Neuronal stem cell (in vitro differentiated cells): Measurements from ENCODE around the gene CNTRL.

Experiments
- DNase-seq: peaks from one replicate; pipeline ENCODE4 v3.0.0-alpha.2; 2013; ENCODE audit warnings: low spot score
- H2AFZ ChIP-seq: one replicate; pipeline ENCODE4 v1.6.1; 2013; ENCODE audit warnings: mild to moderate bottlenecking, low read length, inconsistent platforms
- H2AK5ac ChIP-seq: 2 replicates; pipeline ENCODE4 v1.6.1; 2013; ENCODE audit warnings: low read depth, mild to moderate bottlenecking, inconsistent platforms, low read length, moderate library complexity, mixed read lengths
- H2BK120ac ChIP-seq: 2 replicates; pipeline ENCODE4 v1.6.1; 2013; ENCODE audit warnings: low read depth, mild to moderate bottlenecking, inconsistent platforms, low read length, moderate library complexity, mixed read lengths
- H2BK12ac ChIP-seq: one replicate; pipeline ENCODE4 v1.6.1; 2013; ENCODE audit warnings: low read length, inconsistent platforms
- H2BK15ac ChIP-seq: 2 replicates; pipeline ENCODE4 v1.6.1; 2013; ENCODE audit warnings: mild to moderate bottlenecking, low read length, inconsistent platforms, mixed read lengths
- H2BK5ac ChIP-seq: one replicate; pipeline ENCODE4 v1.6.1; 2013; ENCODE audit warnings: inconsistent platforms, mild to moderate bottlenecking, low read length, moderate library complexity
- H3K14ac ChIP-seq: one replicate; pipeline ENCODE4 v1.6.1; 2013; ENCODE audit warnings: low read length, inconsistent platforms
- H3K18ac ChIP-seq: 2 replicates; pipeline ENCODE4 v1.6.1; 2013; ENCODE audit warnings: low read length, inconsistent platforms
- H3K23ac ChIP-seq: 2 replicates; pipeline ENCODE4 v1.6.1; 2013; ENCODE audit warnings: low read depth, mild to moderate bottlenecking, mixed read lengths, low read length, inconsistent platforms; ENCODE audit not compliant: poor library complexity
- H3K27ac ChIP-seq: replicated peaks from 3 replicates; pipeline ENCODE4 v1.5.1; 2013; ENCODE audit warnings: low read length, inconsistent platforms
- H3K27me3 ChIP-seq, 3 experiments: 2 replicates each; pipeline ENCODE4 v1.6.1; 2013; ENCODE audit warnings: low read length in 3 of 3, mild to moderate bottlenecking in 2 of 3, inconsistent platforms in 1 of 3, low read depth in 1 of 3, mixed read lengths in 1 of 3, moderate library complexity in 1 of 3; ENCODE audit not compliant: control insufficient read depth in 3 of 3, insufficient read depth in 3 of 3
- H3K36me3 ChIP-seq, 2 donors: replicated peaks in 1 of 2; 2 replicates each; pipeline ENCODE4 v1.6.1; 2013; ENCODE audit warnings: low read length in 2 of 2; ENCODE audit not compliant: control insufficient read depth in 2 of 2, insufficient read depth in 2 of 2
- H3K4ac ChIP-seq: 2 replicates; pipeline ENCODE4 v1.6.1; 2013; ENCODE audit warnings: inconsistent platforms, mild to moderate bottlenecking, low read length, moderate library complexity
- H3K4me1 ChIP-seq, 2 donors: 1 replicate in 1 of 2; 2 replicates in 1 of 2; pipeline ENCODE4 v1.6.1; 2013; ENCODE audit warnings: low read length in 2 of 2, low read depth in 1 of 2; ENCODE audit not compliant: control insufficient read depth in 2 of 2, insufficient read depth in 1 of 2
- H3K4me2 ChIP-seq: one replicate; pipeline ENCODE4 v1.6.1; 2013; ENCODE audit warnings: mild to moderate bottlenecking, low read length, inconsistent platforms; ENCODE audit not compliant: insufficient read depth, poor library complexity, severe bottlenecking
- H3K4me3 ChIP-seq, 2 donors: 2 replicates each; pipeline ENCODE4 v1.5.1; 2013; ENCODE audit warnings: low read length in 2 of 2, mild to moderate bottlenecking in 2 of 2, inconsistent platforms in 1 of 2, moderate library complexity in 1 of 2
- H3K79me1 ChIP-seq: one replicate; pipeline ENCODE4 v1.6.1; 2013; ENCODE audit warnings: low read depth, mild to moderate bottlenecking, inconsistent platforms, low read length, moderate library complexity
- H3K9ac ChIP-seq: one replicate; pipeline ENCODE4 v1.6.1; 2013; ENCODE audit warnings: mild to moderate bottlenecking, low read depth, low read length, inconsistent platforms; ENCODE audit not compliant: poor library complexity
- H3K9me3 ChIP-seq, 2 donors: replicated peaks in 1 of 2; 2 replicates each; pipeline versions ENCODE3 to v1.6.1; 2013; ENCODE audit warnings: low read length in 2 of 2, mild to moderate bottlenecking in 2 of 2, inconsistent platforms in 1 of 2, low read depth in 1 of 2, mixed read lengths in 1 of 2, moderate library complexity in 1 of 2; ENCODE audit not compliant: control insufficient read depth in 2 of 2, insufficient read depth in 1 of 2
- H4K8ac ChIP-seq: one replicate; pipeline ENCODE4 v1.6.1; 2013; ENCODE audit warnings: low read depth, mild to moderate bottlenecking, inconsistent platforms, low read length, moderate library complexity
- H4K91ac ChIP-seq: one replicate; pipeline ENCODE4 v1.6.1; 2013; ENCODE audit warnings: low read length, low read depth, mild to moderate bottlenecking, inconsistent platforms; ENCODE audit not compliant: poor library complexity
- WGBS, 2 donors: extraction: QIAGEN DNeasy Blood & Tissue Kit; methylation state at CpG; one replicate each; pipeline ENCODE4 v1.1.7; 2013; ENCODE audit warnings: missing lambda C conversion rate in 2 of 2, mixed read lengths in 1 of 2; ENCODE audit not compliant: insufficient read length in 2 of 2, insufficient replicate concordance in 1 of 2; ENCODE audit errors: extremely low coverage in 2 of 2; 5-methylcytosine and 5-hydroxymethylcytosine counted together

Gene CNTRL

DNA sequence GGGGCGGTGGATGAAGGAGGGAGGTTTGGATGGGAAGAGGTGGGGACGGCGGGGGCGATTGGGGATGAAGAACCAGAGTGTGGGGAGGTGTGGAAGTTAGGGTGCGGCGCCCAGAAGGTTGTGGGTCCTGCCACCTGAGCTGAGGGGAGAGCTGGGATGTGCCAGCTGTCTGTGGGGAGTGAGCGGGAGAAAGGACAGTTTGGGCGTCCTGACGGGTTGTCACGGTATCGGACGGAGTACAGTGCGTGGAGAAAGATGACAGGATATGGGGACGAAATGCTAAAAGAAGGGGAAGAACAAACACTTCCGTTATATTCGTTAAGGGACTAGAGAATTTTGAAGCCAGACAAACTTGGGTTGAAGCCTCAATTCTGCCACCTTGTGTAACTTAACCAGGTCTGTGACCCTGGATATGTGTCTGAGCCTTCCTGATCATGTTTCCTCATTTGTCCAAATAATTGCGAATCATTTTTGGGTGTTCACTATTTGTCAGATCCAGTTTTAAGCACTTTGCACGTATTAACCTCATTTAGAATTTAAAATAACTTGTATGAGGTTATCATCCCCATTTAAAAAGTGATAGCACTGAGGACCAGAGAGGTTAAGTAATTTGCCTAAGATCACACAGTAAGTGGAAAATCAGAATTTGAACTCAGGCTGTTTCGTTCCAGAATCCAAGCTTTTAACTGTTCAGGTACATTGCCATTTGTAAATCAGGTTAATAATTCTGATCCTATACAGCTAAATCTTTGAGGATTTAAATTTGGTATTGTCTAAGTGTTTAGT is 689 bp downstream of the CNTRL start:
- peak overlapping the region; percentile 4 for H2BK5ac ChIP-seq
- no peak overlapping the region for H3K4ac ChIP-seq
- no peak overlapping the region for H4K91ac ChIP-seq
- DNase-seq = no peak
- peak overlapping the region; percentile 12 for H3K23ac ChIP-seq
- peak overlapping the region; percentile 91 for H3K4me2 ChIP-seq
- H2AK5ac ChIP-seq = no peak overlapping the region
- peak overlapping the region; percentile 99 for H3K18ac ChIP-seq
- H2BK15ac ChIP-seq = no peak overlapping the region
- H3K9me3 ChIP-seq = peaks cover 0 to 5% of the 10 kb centered on the region in 2 donors
- H2BK12ac ChIP-seq = no peak overlapping the region
- H3K79me1 ChIP-seq = peaks cover 2% of the 10 kb centered on the region
- peaks cover 0 to 6% of the 10 kb centered on the region in 2 donors for H3K4me1 ChIP-seq
- no CpG with 5 or more reads among the region's 19 CpGs for WGBS, 2 donors
- peak overlapping the region; percentile 93 for H3K9ac ChIP-seq
- H2AFZ ChIP-seq = peak overlapping the region; percentile 98
- peak overlapping the region; percentile 86 to 89 for H3K4me3 ChIP-seq
- H4K8ac ChIP-seq = no peak overlapping the region
- H3K27me3 ChIP-seq = no peaks in the 10 kb centered on the region
- no peak overlapping the region for H3K27ac ChIP-seq
- H2BK120ac ChIP-seq = no peak overlapping the region
- H3K36me3 ChIP-seq = peaks cover 2 to 3% of the 10 kb centered on the region in 2 donors
- no peak overlapping the region for H3K14ac ChIP-seq

DNA sequence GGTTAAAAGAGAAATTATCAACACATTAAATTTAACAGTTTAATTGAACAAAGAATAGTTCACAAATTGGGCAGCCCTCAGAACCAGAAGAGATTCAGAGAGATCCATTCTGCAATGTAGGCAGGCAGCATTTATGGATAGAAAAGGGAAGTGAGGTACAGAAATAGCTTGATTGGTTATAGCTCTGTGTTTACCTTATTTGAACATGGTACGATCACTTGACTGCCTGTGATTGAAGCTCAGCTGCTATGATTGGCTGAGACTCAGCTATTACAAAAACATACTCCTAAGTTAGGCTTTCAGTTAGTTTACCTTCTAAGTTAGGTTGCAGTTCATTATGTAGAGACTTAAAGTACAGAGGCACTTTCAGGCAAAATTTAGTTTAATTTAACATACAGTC is 7.3 kb downstream of the CNTRL start:
- Histone ChIP-seq H2BK15ac (no peak overlapping the region), H3K27ac (no peak overlapping the region), H3K4ac (no peak overlapping the region), H2AK5ac (no peak overlapping the region), H3K27me3 (no peaks in the 10 kb centered on the region), H3K14ac (no peak overlapping the region), H4K8ac (no peak overlapping the region), H2AFZ (no peak overlapping the region), H3K4me2 (no peak overlapping the region), H3K36me3 (peaks cover 4 to 39% of the 10 kb centered on the region in 2 donors), H3K4me3 (no peak overlapping the region), H3K18ac (no peak overlapping the region), H2BK12ac (no peak overlapping the region), H3K9ac (no peak overlapping the region), H4K91ac (no peak overlapping the region), H2BK120ac (no peak overlapping the region), H3K79me1 (no peaks in the 10 kb centered on the region), H3K4me1 (peaks cover 0 to 1% of the 10 kb centered on the region in 2 donors), H2BK5ac (no peak overlapping the region), H3K9me3 (no peaks in the 10 kb centered on the region), H3K23ac (no peak overlapping the region)
- DNase-seq = no peak
- WGBS, 2 donors = no CpG with 5 or more reads among the region's 1 CpG

- H2BK120ac ChIP-seq = no peak overlapping the region
- no peak overlapping the region for H3K9ac ChIP-seq
- H3K4me1 ChIP-seq = peaks cover 0 to 1% of the 10 kb centered on the region in 2 donors
- H3K36me3 ChIP-seq = peaks cover 4 to 61% of the 10 kb centered on the region in 2 donors
- no peak overlapping the region for H3K14ac ChIP-seq
- WGBS, 2 donors = no CpG with 5 or more reads among the region's 1 CpG
- H2BK12ac ChIP-seq = no peak overlapping the region
- no peak overlapping the region for H3K4me2 ChIP-seq
- no peak overlapping the region for H2BK15ac ChIP-seq
- H2BK5ac ChIP-seq = no peak overlapping the region
- H4K8ac ChIP-seq = no peak overlapping the region
- H3K18ac ChIP-seq = no peak overlapping the region
- H3K79me1 ChIP-seq = no peaks in the 10 kb centered on the region
- H4K91ac ChIP-seq = no peak overlapping the region
- H2AK5ac ChIP-seq = no peak overlapping the region
- no peaks in the 10 kb centered on the region for H3K9me3 ChIP-seq
- no peak overlapping the region for H2AFZ ChIP-seq
- no peaks in the 10 kb centered on the region for H3K27me3 ChIP-seq
- DNase-seq = no peak
- H3K4me3 ChIP-seq = no peak overlapping the region
- H3K23ac ChIP-seq = no peak overlapping the region
- H3K4ac ChIP-seq = no peak overlapping the region
- H3K27ac ChIP-seq = no peak overlapping the region
Measured at GRCh38 chr9:121085661-121086060, 10.9 kb downstream of the CNTRL start.

- H3K4me3 ChIP-seq = no peak overlapping the region
- H4K91ac ChIP-seq = no peak overlapping the region
- no peaks in the 10 kb centered on the region for H3K27me3 ChIP-seq
- no peak for DNase-seq
- H3K4ac ChIP-seq = no peak overlapping the region
- WGBS, 2 donors = no CpG with 5 or more reads among the region's 3 CpGs
- H2BK5ac ChIP-seq = no peak overlapping the region
- no peaks in the 10 kb centered on the region for H3K9me3 ChIP-seq
- peaks cover 2 to 51% of the 10 kb centered on the region in 2 donors for H3K36me3 ChIP-seq
- H2BK15ac ChIP-seq = no peak overlapping the region
- H3K4me1 ChIP-seq = peaks cover 0 to 1% of the 10 kb centered on the region in 2 donors
- H3K23ac ChIP-seq = no peak overlapping the region
- H3K27ac ChIP-seq = no peak overlapping the region
- no peak overlapping the region for H3K9ac ChIP-seq
- no peaks in the 10 kb centered on the region for H3K79me1 ChIP-seq
- no peak overlapping the region for H2BK12ac ChIP-seq
- no peak overlapping the region for H3K18ac ChIP-seq
- H4K8ac ChIP-seq = no peak overlapping the region
- H2AK5ac ChIP-seq = no peak overlapping the region
- H2AFZ ChIP-seq = no peak overlapping the region
- H3K4me2 ChIP-seq = no peak overlapping the region
- no peak overlapping the region for H2BK120ac ChIP-seq
- H3K14ac ChIP-seq = no peak overlapping the region
Measured at GRCh38 chr9:121088576-121088975, 13.8 kb downstream of the CNTRL start.
